Neural cell (in vitro differentiated cells): ENCODE measurements around the gene PDE11A. TPM values are rescaled to one million over a fixed set of nuclear protein-coding genes. Genes with fewer than 3 reads are reported as not detected.

Source experiments
- H2AFZ ChIP-seq: fragments of 200-600, 300-800 bp; sonication (generic), shearing (Covaris generic); 2 replicates; pipeline ENCODE4 v1.6.0; 2014; ENCODE audit warnings: low read depth, mild to moderate bottlenecking, antibody characterized with exemption, low read length, moderate library complexity
- H3F3A ChIP-seq: fragments of 200-600 bp; shearing (Covaris generic); 2 replicates; pipeline ENCODE4 v1.6.1; 2016; ENCODE audit warnings: mild to moderate bottlenecking, moderate library complexity, mixed read lengths, antibody characterized with exemption, low read length; ENCODE audit not compliant: insufficient read depth, poor library complexity, severe bottlenecking
- H3K27ac ChIP-seq: fragments of 200-600, 300-800 bp; sonication (generic), shearing (Covaris generic); 2 replicates; pipeline ENCODE4 v1.5.1; 2014; ENCODE audit warnings: mild to moderate bottlenecking, low read length, moderate library complexity
- H3K27me3 ChIP-seq: fragments of 300-800, 200-600 bp; sonication (generic), shearing (Covaris generic); 2 replicates; pipeline ENCODE4 v1.6.0; 2014; ENCODE audit warnings: mild to moderate bottlenecking, low read depth, low read length, moderate library complexity; ENCODE audit not compliant: insufficient read depth
- H3K36me3 ChIP-seq: fragments of 300-800, 200-600 bp; sonication (generic), shearing (Covaris generic); 2 replicates; pipeline ENCODE4 v1.5.1; 2014; ENCODE audit warnings: mild to moderate bottlenecking, antibody characterized with exemption, low read length, moderate library complexity; ENCODE audit not compliant: insufficient read depth
- H3K4me2 ChIP-seq: fragments of 300-800, 200-600 bp; sonication (generic), shearing (Covaris generic); 2 replicates; pipeline ENCODE4 v1.6.0; 2014; ENCODE audit warnings: mild to moderate bottlenecking, low read length
- H3K4me3 ChIP-seq: fragments of 300-800, 200-600 bp; sonication (generic), shearing (Covaris generic); 2 replicates; pipeline ENCODE4 v1.5.1; 2014; ENCODE audit warnings: mild to moderate bottlenecking, low read length, moderate library complexity
- H3K79me2 ChIP-seq: fragments of 200-600 bp; shearing (Covaris generic); replicated peaks from 2 replicates; pipeline ENCODE4 v1.6.0; 2014; ENCODE audit warnings: mild to moderate bottlenecking, low read length, moderate library complexity; ENCODE audit not compliant: insufficient read depth
- H3K9ac ChIP-seq: fragments of 300-800, 200-600 bp; sonication (generic), shearing (Covaris generic); 2 replicates; pipeline ENCODE4 v1.6.1; 2016; ENCODE audit warnings: mild to moderate bottlenecking, low read length, mixed read lengths
- H3K9me2 ChIP-seq: fragments of 200-600 bp; shearing (Covaris generic); 2 replicates; pipeline ENCODE4 v1.6.1; 2016; ENCODE audit warnings: mild to moderate bottlenecking, low read length, mixed read lengths; ENCODE audit not compliant: insufficient read depth
- H3K9me3 ChIP-seq: fragments of 200-600, 300-800 bp; sonication (generic), shearing (Covaris generic); 2 replicates; pipeline ENCODE4 v1.6.1; 2016; ENCODE audit warnings: mild to moderate bottlenecking, mixed run types, low read length, moderate library complexity, mixed read lengths
- H4K20me1 ChIP-seq: fragments of 200-600 bp; shearing (Covaris generic); 2 replicates; pipeline ENCODE4 v1.6.1; 2016; ENCODE audit warnings: mild to moderate bottlenecking, mixed run types; ENCODE audit not compliant: insufficient read depth
- CTCF ChIP-seq: fragments of 450-650 bp; IDR thresholded peaks from 2 replicates; pipeline ENCODE4 v1.5.1; 2014; ENCODE audit warnings: antibody characterized with exemption, mild to moderate bottlenecking, moderate library complexity; ENCODE audit not compliant: poor library complexity, severe bottlenecking
- EP300 ChIP-seq: fragments of 450-650 bp; conservative IDR thresholded peaks from 2 replicates; pipeline ENCODE4 v1.6.1; 2014; ENCODE audit warnings: antibody characterized with exemption, mild to moderate bottlenecking, moderate library complexity; ENCODE audit not compliant: poor library complexity, severe bottlenecking
- EZH2 ChIP-seq: fragments of 200-600, 300-800 bp; shearing (Covaris generic), sonication (generic); IDR thresholded peaks from 2 replicates; pipeline ENCODE4 v1.6.1; 2014; ENCODE audit warnings: antibody characterized with exemption, low read length, borderline replicate concordance, mild to moderate bottlenecking; ENCODE audit not compliant: insufficient read depth, poor library complexity, severe bottlenecking
- MXI1 ChIP-seq: fragments of 450-650 bp; conservative IDR thresholded peaks from 2 replicates; pipeline ENCODE4 v1.6.1; 2014; ENCODE audit warnings: antibody characterized with exemption, mild to moderate bottlenecking; ENCODE audit not compliant: poor library complexity, severe bottlenecking
- POLR2AphosphoS5 ChIP-seq: IDR thresholded peaks from 2 replicates; pipeline ENCODE4 v1.6.1; 2012
- RAD21 ChIP-seq: fragments of 450-650 bp; conservative IDR thresholded peaks from 2 replicates; pipeline ENCODE4 v1.6.1; 2014; ENCODE audit warnings: antibody characterized with exemption, mild to moderate bottlenecking, moderate library complexity
- REST ChIP-seq: IDR thresholded peaks from 2 replicates; pipeline ENCODE4 v1.6.1; 2012; ENCODE audit warnings: borderline replicate concordance
- SMC3 ChIP-seq: fragments of 450-650 bp; conservative IDR thresholded peaks from 2 replicates; pipeline ENCODE4 v1.6.1; 2014; ENCODE audit warnings: antibody characterized with exemption, mild to moderate bottlenecking, moderate library complexity; ENCODE audit not compliant: poor library complexity
- TAF1 ChIP-seq: IDR thresholded peaks from 2 replicates; pipeline ENCODE4 v1.6.1; 2012; ENCODE audit warnings: low read depth
- polyA plus RNA-seq: library from polyadenylated mRNA; depleted of rRNA; stranded (reverse); fragments of >200 nt; gene quantifications from 2 replicates; pipeline ENCODE4 v1.2.3, GENCODE V29; 2014

Gene PDE11A
- polyA plus RNA-seq, 1 donor from 2014 or later, result 0.89 TPM

GRCh38 chr2:178029342-178029741 is 43.2 kb downstream of the PDE11A start:
- TF ChIP-seq POLR2AphosphoS5, result no peak
- Histone ChIP-seq H3K79me2 (no peaks in the 10 kb centered on the region), H3K27me3 (no peaks in the 10 kb centered on the region), H2AFZ (no peak overlapping the region), H3K4me3 (no peak overlapping the region), H3K4me2 (no peak overlapping the region), H3K9me2 (no peaks in the 10 kb centered on the region), H4K20me1 (no peaks in the 10 kb centered on the region), H3F3A (no peaks in the 10 kb centered on the region), H3K36me3 (no peaks in the 10 kb centered on the region), H3K9ac (no peak overlapping the region), H3K9me3 (no peaks in the 10 kb centered on the region), H3K27ac (no peak overlapping the region)

GRCh38 chr2:178025551-178026185 is 46.9 kb downstream of the PDE11A start:
- no peaks in the 10 kb centered on the region for H3K36me3 ChIP-seq
- TF ChIP-seq POLR2AphosphoS5 (no peak), EP300 (no peak), SMC3 (no peak), MXI1 (no peak), RAD21 (no peak), REST (no peak), EZH2 (no peak)
- H2AFZ ChIP-seq, result no peak overlapping the region

GRCh38 chr2:178018141-178018540 is 54.4 kb downstream of the PDE11A start:
- Histone ChIP-seq H3K9ac (no peak overlapping the region), H3K27ac (no peak overlapping the region), H3K79me2 (no peaks in the 10 kb centered on the region), H2AFZ (no peak overlapping the region), H4K20me1 (no peaks in the 10 kb centered on the region), H3K9me2 (no peaks in the 10 kb centered on the region), H3K36me3 (no peaks in the 10 kb centered on the region), H3F3A (no peaks in the 10 kb centered on the region), H3K27me3 (no peaks in the 10 kb centered on the region), H3K4me2 (no peak overlapping the region), H3K4me3 (no peak overlapping the region), H3K9me3 (no peaks in the 10 kb centered on the region)
- no peak for TF ChIP-seq CTCF
- no peak for TF ChIP-seq RAD21
- no peak for TF ChIP-seq REST
- TF ChIP-seq EP300, result no peak
- TF ChIP-seq MXI1, result no peak
- no peak for TF ChIP-seq POLR2AphosphoS5
- TF ChIP-seq EZH2, result no peak
- no peak for TF ChIP-seq SMC3
- TF ChIP-seq TAF1, result no peak

More at GRCh38 chr2:178025551-178026185, 46.9 kb downstream of the PDE11A start:
- Histone ChIP-seq H3K9me2 (no peaks in the 10 kb centered on the region), H3K79me2 (no peaks in the 10 kb centered on the region), H3K4me2 (no peak overlapping the region), H3K27ac (no peak overlapping the region), H3F3A (no peaks in the 10 kb centered on the region), H3K9ac (no peak overlapping the region), H3K4me3 (no peak overlapping the region), H3K9me3 (no peaks in the 10 kb centered on the region), H3K27me3 (no peaks in the 10 kb centered on the region), H4K20me1 (no peaks in the 10 kb centered on the region)
